Measurements from ENCODE around the gene PPP1R3G. TPM values are rescaled to one million over a fixed set of nuclear protein-coding genes. Genes with fewer than 3 reads are reported as not detected.

PPP1R3G gene
- total RNA-seq, 1 donor from 2014 or later: 2.5 TPM

GRCh38 chr6:5121479-5121878, 36.3 kb downstream of the PPP1R3G start:
- no peak overlapping the region for H3K4me3 ChIP-seq (ENCODE audit: low read depth, low read length)
- DNase-seq (ENCODE audit: low read depth): no peak
- TF ChIP-seq, protein P1, sequence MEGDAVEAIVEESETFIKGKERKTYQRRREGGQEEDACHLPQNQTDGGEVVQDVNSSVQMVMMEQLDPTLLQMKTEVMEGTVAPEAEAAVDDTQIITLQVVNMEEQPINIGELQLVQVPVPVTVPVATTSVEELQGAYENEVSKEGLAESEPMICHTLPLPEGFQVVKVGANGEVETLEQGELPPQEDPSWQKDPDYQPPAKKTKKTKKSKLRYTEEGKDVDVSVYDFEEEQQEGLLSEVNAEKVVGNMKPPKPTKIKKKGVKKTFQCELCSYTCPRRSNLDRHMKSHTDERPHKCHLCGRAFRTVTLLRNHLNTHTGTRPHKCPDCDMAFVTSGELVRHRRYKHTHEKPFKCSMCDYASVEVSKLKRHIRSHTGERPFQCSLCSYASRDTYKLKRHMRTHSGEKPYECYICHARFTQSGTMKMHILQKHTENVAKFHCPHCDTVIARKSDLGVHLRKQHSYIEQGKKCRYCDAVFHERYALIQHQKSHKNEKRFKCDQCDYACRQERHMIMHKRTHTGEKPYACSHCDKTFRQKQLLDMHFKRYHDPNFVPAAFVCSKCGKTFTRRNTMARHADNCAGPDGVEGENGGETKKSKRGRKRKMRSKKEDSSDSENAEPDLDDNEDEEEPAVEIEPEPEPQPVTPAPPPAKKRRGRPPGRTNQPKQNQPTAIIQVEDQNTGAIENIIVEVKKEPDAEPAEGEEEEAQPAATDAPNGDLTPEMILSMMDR (conservative IDR thresholded peaks at IDR 0.05; ENCODE audit: low read depth, low read length): no peak

DNA sequence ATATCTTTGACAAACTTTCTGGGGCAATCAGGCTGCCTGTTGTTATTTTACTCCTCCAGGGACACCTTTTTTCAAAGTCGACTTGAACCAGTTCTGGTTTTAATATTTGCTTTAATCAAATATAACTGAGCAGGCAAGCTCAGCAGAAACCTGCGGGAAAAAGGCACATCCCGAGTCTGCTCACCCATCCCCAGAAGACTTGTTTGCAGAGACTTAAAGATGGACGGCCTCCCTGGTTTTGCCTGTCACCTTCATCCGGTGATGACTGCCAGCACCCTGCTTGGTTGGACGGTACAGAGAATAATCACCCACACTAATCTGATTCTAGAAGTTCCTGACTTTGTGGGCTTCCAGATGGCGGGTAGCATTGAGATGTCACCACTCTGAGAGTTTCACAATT, 36.8 kb downstream of the PPP1R3G start:
- H3K4me3 ChIP-seq (ENCODE audit: low read depth, low read length): no peak overlapping the region
- TF ChIP-seq, protein P1 (conservative IDR thresholded peaks at IDR 0.05; ENCODE audit: low read depth, low read length): no peak
- DNase-seq (ENCODE audit: low read depth): no peak

GRCh38 chr6:5122504-5123112, 37.5 kb downstream of the PPP1R3G start:
- TF ChIP-seq, protein P1 (conservative IDR thresholded peaks at IDR 0.05; ENCODE audit: low read depth, low read length): no peak
- no peak for DNase-seq (ENCODE audit: low read depth)
- H3K4me3 ChIP-seq (ENCODE audit: low read depth, low read length): no peak overlapping the region

- no peak overlapping the region for H3K4me3 ChIP-seq (ENCODE audit: low read depth, low read length)
- TF ChIP-seq, protein P1 (conservative IDR thresholded peaks at IDR 0.05; ENCODE audit: low read depth, low read length): no peak
- DNase-seq (ENCODE audit: low read depth): no peak
These were observed 38.4 kb downstream of the PPP1R3G start for GRCh38 chr6:5123296-5124143.

GRCh38 chr6:5124526-5124925, 39.4 kb downstream of the PPP1R3G start:
- DNase-seq (ENCODE audit: low read depth): no peak
- TF ChIP-seq, protein P1 (conservative IDR thresholded peaks at IDR 0.05; ENCODE audit: low read depth, low read length): no peak
- no peak overlapping the region for H3K4me3 ChIP-seq (ENCODE audit: low read depth, low read length)

DNA sequence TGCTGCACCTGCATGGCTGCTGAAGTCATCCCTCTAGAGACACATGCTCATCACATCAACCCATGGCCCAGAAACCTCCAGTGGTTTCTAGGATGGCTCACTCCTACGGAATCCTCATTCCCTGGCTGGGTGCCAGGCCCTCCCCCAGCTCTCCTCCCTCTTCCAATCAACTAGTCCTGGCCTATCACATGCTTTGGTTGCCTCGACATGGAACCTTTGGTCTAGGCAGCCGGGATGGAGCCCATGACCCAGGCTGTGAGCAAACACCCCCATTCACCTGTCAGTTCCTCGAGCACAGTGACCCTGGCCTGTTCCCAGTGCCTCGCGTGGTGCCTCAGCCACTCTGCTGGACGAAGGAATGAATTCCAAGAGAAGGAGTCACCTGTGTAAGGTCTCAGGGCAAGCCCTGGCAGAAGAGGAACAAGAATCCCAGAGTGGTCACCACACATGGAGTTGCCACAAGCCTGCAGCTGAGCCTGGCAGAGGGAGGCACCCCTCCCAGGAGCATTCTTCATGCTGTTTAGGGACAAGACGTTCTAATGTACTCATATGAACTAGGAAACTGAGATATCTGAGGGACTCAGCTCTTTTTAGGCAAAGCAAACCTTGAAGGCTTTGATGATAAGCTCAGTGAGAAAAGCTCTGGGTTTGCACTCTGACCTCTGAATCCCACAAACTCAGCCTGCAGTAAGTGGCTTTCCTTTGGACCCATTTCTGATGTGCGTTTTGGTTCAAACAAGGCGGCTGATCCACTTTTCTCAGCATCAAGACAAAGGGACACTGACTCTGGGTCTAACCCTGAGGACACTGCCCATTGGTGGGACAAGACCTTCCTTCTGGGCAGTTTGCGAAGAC, 40.2 kb downstream of the PPP1R3G start:
- TF ChIP-seq, protein P1 (conservative IDR thresholded peaks at IDR 0.05; ENCODE audit: low read depth, low read length): no peak
- DNase-seq (ENCODE audit: low read depth): peak; percentile 78
- H3K4me3 ChIP-seq (ENCODE audit: low read depth, low read length): no peak overlapping the region

Measured in epithelial cell of proximal tubule (primary cell).